H1 (cell line): ENCODE measurements around the gene IVNS1ABP. TPM values are rescaled to one million over a fixed set of nuclear protein-coding genes. Genes with fewer than 3 reads are reported as not detected.

Experiments
- CTCF ChIA-PET: fragments of 300-600 bp; sonication (Branson Sonifier 250); formaldehyde crosslinking; loops from one replicate; lab custom pipeline; 2021; ENCODE audit not compliant: partially characterized antibody; lab: Charles Lee
- POLR2A ChIA-PET: fragments of 300-600 bp; sonication (Branson Sonifier 250); formaldehyde crosslinking; loops from one replicate; lab custom pipeline; 2021; ENCODE audit warnings: inconsistent platforms; ENCODE audit not compliant: partially characterized antibody; lab: Charles Lee
- DNase-seq, 2 experiments: peaks; one replicate each; pipeline versions ENCODE4 v3.0.0 to v3.0.0-alpha.2; 2010 to 2022; ENCODE audit warnings: low spot score in 2 of 2, low read depth in 1 of 2, mixed read lengths in 1 of 2
- FAIRE-seq: peaks from 2 replicates; lab custom pipeline; 2011; peaks lifted over from hg19 to GRCh38; lab: Jason Lieb, UNC
- H2AFZ ChIP-seq: 2 replicates; pipeline ENCODE4 v1.8.1; 2012; ENCODE audit warnings: low read length, inconsistent platforms
- H2AK5ac ChIP-seq: 2 replicates; pipeline ENCODE4 v1.6.1; 2013; ENCODE audit warnings: low read depth, low read length
- H2BK120ac ChIP-seq: replicated peaks from 2 replicates; pipeline ENCODE3; 2013; ENCODE audit warnings: low read depth, low read length, inconsistent platforms
- H2BK12ac ChIP-seq: 2 replicates; pipeline ENCODE4 v1.6.1; 2013; ENCODE audit warnings: low read depth, low read length
- H2BK15ac ChIP-seq: 2 replicates; pipeline ENCODE4 v1.6.1; 2013; ENCODE audit warnings: low read length
- H2BK20ac ChIP-seq: 2 replicates; pipeline ENCODE4 v1.6.1; 2013; ENCODE audit warnings: low read length
- H2BK5ac ChIP-seq: 2 replicates; pipeline ENCODE4 v1.6.1; 2013; ENCODE audit warnings: low read depth, low read length
- H3K14ac ChIP-seq: 2 replicates; pipeline ENCODE4 v1.6.1; 2013; ENCODE audit warnings: inconsistent platforms; ENCODE audit not compliant: insufficient read length
- H3K18ac ChIP-seq: 2 replicates; pipeline ENCODE4 v1.6.1; 2013; ENCODE audit warnings: low read length; ENCODE audit errors: extremely low read depth
- H3K23ac ChIP-seq: 2 replicates; pipeline ENCODE4 v1.6.1; 2013; ENCODE audit warnings: inconsistent platforms; ENCODE audit not compliant: insufficient read length
- H3K23me2 ChIP-seq: 2 replicates; pipeline ENCODE4 v1.6.1; 2013; ENCODE audit warnings: low read depth, low read length
- H3K27ac ChIP-seq: 2 replicates; pipeline ENCODE4 v1.6.1; 2011; ENCODE audit warnings: low read depth, low read length, inconsistent platforms
- H3K27me3 ChIP-seq, 4 experiments: replicated peaks in 1 of 4; 1 replicate in 1 of 4; 2 replicates in 3 of 4; pipeline versions ENCODE4 v1.6.1 to v1.8.1; 2011 to 2013; ENCODE audit warnings: low read length in 3 of 4, mild to moderate bottlenecking in 3 of 4, inconsistent platforms in 2 of 4, mixed read lengths in 2 of 4, moderate library complexity in 1 of 4; ENCODE audit not compliant: control insufficient read depth in 3 of 4, insufficient read depth in 3 of 4; ENCODE audit errors: extremely low read depth in 1 of 4
- H3K36me3 ChIP-seq, 4 experiments: 2 replicates each; pipeline versions ENCODE4 v1.6.1 to v1.8.1; 2011 to 2013; ENCODE audit warnings: mild to moderate bottlenecking in 4 of 4, low read length in 3 of 4, moderate library complexity in 2 of 4, control low read depth in 1 of 4, inconsistent platforms in 1 of 4; ENCODE audit not compliant: insufficient read depth in 4 of 4, control insufficient read depth in 2 of 4
- H3K4ac ChIP-seq: replicated peaks from 2 replicates; pipeline ENCODE3; 2013; ENCODE audit warnings: low read length, low read depth, mixed read lengths, inconsistent platforms; ENCODE audit not compliant: insufficient read length
- H3K4me1 ChIP-seq, 4 experiments: replicated peaks in 1 of 4; 1 replicate in 1 of 4; 2 replicates in 3 of 4; pipeline versions ENCODE4 v1.6.1 to v1.8.1; 2011 to 2013; ENCODE audit warnings: low read length in 3 of 4, inconsistent platforms in 2 of 4, mixed read lengths in 1 of 4; ENCODE audit not compliant: insufficient read depth in 4 of 4, control insufficient read depth in 3 of 4
- H3K4me2 ChIP-seq, 2 experiments: 2 replicates each; pipeline versions ENCODE4 v1.6.1 to v1.8.1; 2011 to 2013; ENCODE audit warnings: low read depth in 2 of 2, low read length in 2 of 2, control low read depth in 1 of 2, inconsistent platforms in 1 of 2, mild to moderate bottlenecking in 1 of 2; ENCODE audit not compliant: insufficient read depth in 1 of 2
- H3K4me3 ChIP-seq, 4 experiments: fragments of 200-600, 300-600 bp in 1 of 4; sonication (generic), shearing (Covaris generic), sonication (Bioruptor Twin) in 1 of 4; 2 replicates each; pipeline versions ENCODE4 v1.5.1 to v1.8.1; 2011 to 2016; ENCODE audit warnings: low read length in 4 of 4, low read depth in 3 of 4, control low read depth in 2 of 4, inconsistent platforms in 2 of 4, mild to moderate bottlenecking in 2 of 4, mixed read lengths in 1 of 4, moderate library complexity in 1 of 4; ENCODE audit not compliant: insufficient read depth in 2 of 4; ENCODE audit errors: extremely low read depth in 1 of 4
- H3K56ac ChIP-seq: replicated peaks from 2 replicates; pipeline ENCODE3; 2013; ENCODE audit warnings: low read depth, mild to moderate bottlenecking, mixed read lengths, low read length, inconsistent platforms; ENCODE audit not compliant: insufficient read length
- H3K79me1 ChIP-seq: 2 replicates; pipeline ENCODE4 v1.6.1; 2013; ENCODE audit warnings: low read depth, low read length, control low read depth
- H3K79me2 ChIP-seq, 2 experiments: 2 replicates each; pipeline versions ENCODE4 v1.6.1 to v1.8.1; 2012 to 2013; ENCODE audit warnings: low read length in 2 of 2, mild to moderate bottlenecking in 2 of 2, inconsistent platforms in 1 of 2; ENCODE audit not compliant: insufficient read depth in 2 of 2, control insufficient read depth in 1 of 2
- H3K9ac ChIP-seq, 4 experiments: replicated peaks in 1 of 4; 1 replicate in 1 of 4; 2 replicates in 3 of 4; pipeline versions ENCODE4 v1.6.1 to v1.8.1; 2011 to 2013; ENCODE audit warnings: low read depth in 3 of 4, low read length in 3 of 4, control low read depth in 2 of 4, mild to moderate bottlenecking in 2 of 4, moderate library complexity in 2 of 4, inconsistent platforms in 1 of 4; ENCODE audit errors: extremely low read depth in 1 of 4
- H3K9me3 ChIP-seq, 2 experiments: 2 replicates each; pipeline versions ENCODE4 v1.6.1 to v1.8.1; 2012 to 2013; ENCODE audit warnings: mild to moderate bottlenecking in 2 of 2, moderate library complexity in 2 of 2, control low read depth in 1 of 2, inconsistent platforms in 1 of 2, low read depth in 1 of 2, low read length in 1 of 2, mixed read lengths in 1 of 2; ENCODE audit not compliant: insufficient read depth in 2 of 2
- H4K20me1 ChIP-seq, 2 experiments: replicated peaks in 1 of 2; 2 replicates each; pipeline versions ENCODE3 to v1.8.1; 2011 to 2013; ENCODE audit warnings: inconsistent platforms in 2 of 2, low read length in 2 of 2, mild to moderate bottlenecking in 1 of 2; ENCODE audit not compliant: insufficient read depth in 2 of 2, control insufficient read depth in 1 of 2
- H4K5ac ChIP-seq: 2 replicates; pipeline ENCODE4 v1.6.1; 2013; ENCODE audit warnings: low read length, low read depth, mixed read lengths, inconsistent platforms; ENCODE audit not compliant: insufficient read length
- H4K8ac ChIP-seq: 2 replicates; pipeline ENCODE4 v1.8.0; 2013; ENCODE audit warnings: mild to moderate bottlenecking, moderate library complexity, low read length, inconsistent platforms; ENCODE audit not compliant: insufficient read depth; ENCODE audit errors: extremely low read depth
- H4K91ac ChIP-seq: replicated peaks from 2 replicates; pipeline ENCODE3; 2013; ENCODE audit warnings: low read length, mixed read lengths, inconsistent platforms; ENCODE audit not compliant: insufficient read length
- CBX5 ChIP-seq: fragments of 300-800, 300-1000 bp; sonication (generic); IDR thresholded peaks from 2 replicates; pipeline ENCODE4 v1.7.1; 2016; ENCODE audit warnings: antibody characterized with exemption, low read length, low read depth
- CREB1 ChIP-seq: IDR thresholded peaks from 2 replicates; pipeline ENCODE4 v1.6.1; 2012; ENCODE audit warnings: inconsistent platforms
- CTBP2 ChIP-seq: IDR thresholded peaks from 2 replicates; pipeline ENCODE4 v1.7.0; 2011; ENCODE audit warnings: borderline replicate concordance, mild to moderate bottlenecking, moderate library complexity, mixed read lengths, low read length; ENCODE audit not compliant: insufficient read depth, insufficient read length
- E2F6 ChIP-seq: IDR thresholded peaks from 2 replicates; pipeline ENCODE4 v1.6.1; 2012; ENCODE audit warnings: inconsistent platforms
- GABPA ChIP-seq: IDR thresholded peaks from 2 replicates; pipeline ENCODE4 v1.6.1; 2011; ENCODE audit warnings: mild to moderate bottlenecking, low read length, moderate library complexity, borderline replicate concordance; ENCODE audit not compliant: insufficient read depth
- KDM1A ChIP-seq: fragments of 200-600, 300-600 bp; sonication (generic); IDR thresholded peaks from 2 replicates; pipeline ENCODE4 v1.7.1; 2016; ENCODE audit warnings: mild to moderate bottlenecking, low read length, borderline replicate concordance
- MAFK ChIP-seq: IDR thresholded peaks from 2 replicates; pipeline ENCODE4 v1.6.1; 2012; ENCODE audit warnings: low read depth, mild to moderate bottlenecking, improper control_type of control experiment, low read length
- NANOG ChIP-seq: IDR thresholded peaks from 2 replicates; pipeline ENCODE4 v1.6.1; 2011; ENCODE audit warnings: low read length, low read depth, mild to moderate bottlenecking, inconsistent platforms; ENCODE audit not compliant: insufficient read depth, poor library complexity, severe bottlenecking
- POLR2AphosphoS5 ChIP-seq: IDR thresholded peaks from 2 replicates; pipeline ENCODE4 v1.6.1; 2011; ENCODE audit warnings: low read depth, low read length
- RBBP5 ChIP-seq: IDR thresholded peaks from 2 replicates; pipeline ENCODE4 v1.7.1; 2012; ENCODE audit warnings: low read depth, mild to moderate bottlenecking, inconsistent platforms, low read length, moderate library complexity, borderline replicate concordance
- SAP30 ChIP-seq: fragments of 300-600 bp; sonication (generic); IDR thresholded peaks from 2 replicates; pipeline ENCODE4 v1.7.1; 2012; ENCODE audit warnings: low read length, moderate library complexity, mild to moderate bottlenecking, inconsistent platforms; ENCODE audit not compliant: insufficient read depth, insufficient replicate concordance
- SP2 ChIP-seq: IDR thresholded peaks from 2 replicates; pipeline ENCODE4 v1.6.1; 2012; ENCODE audit warnings: mild to moderate bottlenecking, low read length, inconsistent platforms
- SP4 ChIP-seq: IDR thresholded peaks from 2 replicates; pipeline ENCODE4 v1.6.1; 2012; ENCODE audit warnings: low read length, inconsistent platforms
- SRF ChIP-seq: IDR thresholded peaks from 2 replicates; pipeline ENCODE4 v1.6.1; 2011; ENCODE audit warnings: mild to moderate bottlenecking, low read depth, low read length, moderate library complexity
- TCF12 ChIP-seq: IDR thresholded peaks from 2 replicates; pipeline ENCODE4 v1.6.1; 2011; ENCODE audit warnings: low read depth, mild to moderate bottlenecking, low read length
- WGBS, 2 experiments: shearing (Covaris generic) in 1 of 2; methylation state at CpG; one replicate each; pipeline versions ENCODE4 v1.1.6 to v1.1.7; 2013 to 2015; ENCODE audit warnings: low lambda C conversion rate in 2 of 2, mixed read lengths in 2 of 2, inconsistent platforms in 1 of 2, low coverage in 1 of 2, missing lambda C conversion rate in 1 of 2; ENCODE audit not compliant: insufficient replicate concordance in 2 of 2, insufficient coverage in 1 of 2, insufficient read length in 1 of 2; ENCODE audit errors: extremely low coverage in 1 of 2, missing lambda C conversion rate in 1 of 2; 5-methylcytosine and 5-hydroxymethylcytosine counted together
- polyA plus RNA-seq, 7 experiments: library from polyadenylated mRNA; depleted of rRNA in 3 of 7; stranded (reverse) in 5 of 7; unstranded in 2 of 7; fragments of >200 nt in 5 of 7; fragments of 200-250 nt in 2 of 7; gene quantifications; 1 replicate in 5 of 7; 2 replicates in 1 of 7; 4 replicates in 1 of 7; pipeline versions ENCODE4 v1.2.1 to v1.2.3, GENCODE V29; 2011 to 2013; ENCODE audit warnings: missing spikeins in 2 of 7, mixed read lengths in 2 of 7
- total RNA-seq: library from RNA; stranded (reverse); fragmentation: NEBNext Ultra II Directional; extraction: Animal tissue kit (Norgen Biotek cat#: 25700); gene quantifications from 2 replicates; pipeline ENCODE4 v1.2.1, GENCODE V29; 2021

IVNS1ABP gene
- total and polyA plus RNA-seq, 2 of the 8 experiments (the other 6 are each of a cell fraction or from before 2014, with no cell fraction given): 65.9 to 189 TPM

- WGBS, 2 experiments: 80% methylated on average over 1 of the region's 1 CpG; no CpG with 5 or more reads in 1 of the 2 experiments
- H3K79me2 ChIP-seq: no peaks in the 10 kb centered on the region
- no peaks in the 10 kb centered on the region for H3K9me3 ChIP-seq
- no peak overlapping the region for H2BK5ac ChIP-seq
- ChIA-PET CTCF (interaction anchor here (1.1 to 1.2 kb wide), 3 partner anchors 107 to 210 kb away, joined by 3 to 5 read pairs (median 3); no protein-coding TSS in a partner anchor), POLR2A (no interaction called here)
- no peak overlapping the region for H3K23ac ChIP-seq
- DNase-seq: no peak
- H4K8ac ChIP-seq: no peak overlapping the region
- H2AFZ ChIP-seq: no peak overlapping the region
- no peak overlapping the region for H3K4me2 ChIP-seq
- no peaks in the 10 kb centered on the region for H3K27me3 ChIP-seq
- no peak overlapping the region for H4K5ac ChIP-seq
- no peaks in the 10 kb centered on the region for H3K4me1 ChIP-seq
- H4K91ac ChIP-seq: no peak overlapping the region
- no peaks in the 10 kb centered on the region for H3K36me3 ChIP-seq
- H2AK5ac ChIP-seq: no peak overlapping the region
- H3K14ac ChIP-seq: no peak overlapping the region
- FAIRE-seq: no peak
- H2BK12ac ChIP-seq: no peak overlapping the region
- no peak overlapping the region for H3K9ac ChIP-seq
- H3K56ac ChIP-seq: no peak overlapping the region
- no peaks in the 10 kb centered on the region for H3K23me2 ChIP-seq
- no peak overlapping the region for H2BK15ac ChIP-seq
- H2BK120ac ChIP-seq: no peak overlapping the region
- H3K27ac ChIP-seq: no peak overlapping the region
- H3K18ac ChIP-seq: no peak overlapping the region
- H3K4ac ChIP-seq: no peak overlapping the region
- no peak overlapping the region for H3K4me3 ChIP-seq
- H4K20me1 ChIP-seq: no peaks in the 10 kb centered on the region
- no peaks in the 10 kb centered on the region for H3K79me1 ChIP-seq
- H2BK20ac ChIP-seq: no peak overlapping the region
- TF ChIP-seq POLR2AphosphoS5 (no peak), RBBP5 (no peak), SP4 (no peak), SRF (no peak), CTBP2 (no peak), TCF12 (no peak), E2F6 (no peak), NANOG (no peak), SP2 (no peak), MAFK (no peak), KDM1A (no peak), GABPA (no peak), SAP30 (no peak), CREB1 (no peak), CBX5 (no peak)
These were observed 31.9 kb upstream of the IVNS1ABP start for GRCh38 chr1:185348985-185349384.
